Endothelial cell of umbilical vein (primary cell): ENCODE data around the gene MOK. TPM values are rescaled to one million over a fixed set of nuclear protein-coding genes. Genes with fewer than 3 reads are reported as not detected.

Experiments
- BruUV-seq: library from RNA; stranded (reverse); fragments of 400-500 nt; replicated peaks from 2 replicates; lab custom pipeline; 2021; lab: Mats Ljungman, UMichigan
- CTCF ChIA-PET: fragments of 300-600, 350-600 bp; sonication (Branson Sonifier 250); formaldehyde crosslinking; loops from one replicate; lab custom pipeline; 2021; ENCODE audit warnings: antibody characterized with exemption, inconsistent platforms; lab: Charles Lee
- POLR2A ChIA-PET: fragments of 300-600, 350-600 bp; sonication (Branson Sonifier 250); formaldehyde crosslinking; loops from one replicate; lab custom pipeline; 2021; ENCODE audit warnings: antibody characterized with exemption, inconsistent platforms; lab: Charles Lee
- DNase-seq: peaks from one replicate; pipeline ENCODE4 v3.0.0-alpha.2; 2011; ENCODE audit warnings: low read depth, low spot score
- FAIRE-seq: peaks from 2 replicates; lab custom pipeline; 2011; peaks lifted over from hg19 to GRCh38; lab: Jason Lieb, UNC
- H2AFZ ChIP-seq: 2 replicates; pipeline ENCODE4 v1.6.0; 2012; ENCODE audit warnings: low read depth, low read length, control low read depth, inconsistent platforms
- H3K27ac ChIP-seq: 2 replicates; pipeline ENCODE4 v1.5.1; 2011; ENCODE audit warnings: low read depth, mild to moderate bottlenecking, control low read depth, low read length, moderate library complexity; ENCODE audit not compliant: insufficient read depth
- H3K27me3 ChIP-seq, 2 experiments: 2 replicates each; pipeline versions ENCODE4 v1.6.0 to v1.6.1; 2011; ENCODE audit warnings: low read length in 2 of 2, mixed read lengths in 1 of 2; ENCODE audit not compliant: control insufficient read depth in 2 of 2, insufficient read depth in 2 of 2
- H3K36me3 ChIP-seq, 2 experiments: 2 replicates in 1 of 2; 3 replicates in 1 of 2; pipeline ENCODE4 v1.5.1; 2011; ENCODE audit warnings: low read length in 2 of 2, mild to moderate bottlenecking in 1 of 2, moderate library complexity in 1 of 2; ENCODE audit not compliant: control insufficient read depth in 2 of 2, insufficient read depth in 2 of 2; ENCODE audit errors: extremely low read depth in 1 of 2
- H3K4me1 ChIP-seq: 3 replicates; pipeline ENCODE4 v1.5.1; 2011; ENCODE audit warnings: mild to moderate bottlenecking, low read length; ENCODE audit not compliant: control insufficient read depth, insufficient read depth; ENCODE audit errors: extremely low read depth
- H3K4me2 ChIP-seq: 2 replicates; pipeline ENCODE4 v1.6.1; 2011; ENCODE audit warnings: low read length, control low read depth, mixed read lengths; ENCODE audit not compliant: insufficient read depth
- H3K4me3 ChIP-seq, 3 experiments: fragments of 200-600 bp in 1 of 3; sonication (generic), shearing (Covaris generic) in 1 of 3; replicated peaks in 1 of 3; 2 replicates each; pipeline ENCODE4 v1.5.1; 2011 to 2016; ENCODE audit warnings: control low read depth in 3 of 3, low read length in 3 of 3, mild to moderate bottlenecking in 2 of 3, inconsistent platforms in 1 of 3, low read depth in 1 of 3, moderate library complexity in 1 of 3; ENCODE audit not compliant: insufficient read depth in 1 of 3
- H3K79me2 ChIP-seq: 2 replicates; pipeline ENCODE4 v1.6.0; 2012; ENCODE audit warnings: low read length, inconsistent platforms; ENCODE audit not compliant: control insufficient read depth, insufficient read depth
- H3K9ac ChIP-seq: replicated peaks from 2 replicates; pipeline ENCODE3; 2011; ENCODE audit warnings: low read length, control low read depth; ENCODE audit not compliant: insufficient read depth; ENCODE audit errors: extremely low read depth
- H3K9me1 ChIP-seq: replicated peaks from 3 replicates; pipeline ENCODE4 v1.6.0; 2011; ENCODE audit warnings: mild to moderate bottlenecking, low read length; ENCODE audit not compliant: control insufficient read depth, insufficient read depth; ENCODE audit errors: extremely low read depth
- H3K9me3 ChIP-seq: replicated peaks from 2 replicates; pipeline ENCODE4 v1.5.1; 2012; ENCODE audit warnings: low read length, inconsistent platforms; ENCODE audit not compliant: control insufficient read depth, insufficient read depth
- H4K20me1 ChIP-seq: replicated peaks from 2 replicates; pipeline ENCODE3; 2011; ENCODE audit warnings: mild to moderate bottlenecking, low read length; ENCODE audit not compliant: control insufficient read depth, insufficient read depth; ENCODE audit errors: extremely low read depth
- EZH2 ChIP-seq: IDR thresholded peaks from 2 replicates; pipeline ENCODE4 v1.6.1; 2012; ENCODE audit warnings: borderline replicate concordance, low read depth, mild to moderate bottlenecking, moderate library complexity, low read length, inconsistent platforms; ENCODE audit not compliant: severe bottlenecking
- FOS ChIP-seq: IDR thresholded peaks from 2 replicates; pipeline ENCODE4 v1.6.1; 2011; ENCODE audit warnings: mild to moderate bottlenecking, low read length, moderate library complexity, borderline replicate concordance; ENCODE audit not compliant: insufficient read depth
- GATA2 ChIP-seq: IDR thresholded peaks from 2 replicates; pipeline ENCODE4 v1.7.0; 2011; ENCODE audit warnings: low read depth, mild to moderate bottlenecking, moderate library complexity, mixed read lengths, low read length; ENCODE audit not compliant: insufficient read length, insufficient read depth
- JUN ChIP-seq: IDR thresholded peaks from 2 replicates; pipeline ENCODE4 v1.6.1; 2011; ENCODE audit warnings: borderline replicate concordance, low read depth; ENCODE audit not compliant: insufficient read length, insufficient read depth
- MYC ChIP-seq: IDR thresholded peaks from one replicate; pipeline ENCODE4 v1.6.1; 2011; ENCODE audit warnings: mild to moderate bottlenecking, low read depth, low read length
- POLR2A ChIP-seq: IDR thresholded peaks from 2 replicates; pipeline ENCODE4 v1.6.1; 2012; ENCODE audit warnings: low read depth, mild to moderate bottlenecking, control low read depth, low read length
- POLR2AphosphoS5 ChIP-seq: IDR thresholded peaks from 2 replicates; pipeline ENCODE4 v1.6.1; 2012; ENCODE audit warnings: low read depth, mild to moderate bottlenecking, control low read depth, low read length, moderate library complexity; ENCODE audit not compliant: insufficient read depth
- dilution Hi-C: fragments of 300-500 bp; cut with MboI; formaldehyde crosslinking; loops from one replicate; pipeline ENCODE4 v1.15.0; 2019; ENCODE audit warnings: low sequenced_read_pairs; ENCODE audit not compliant: extremely low pct_ligation_motif_present
- intact Hi-C: fragments of 100-400 bp; cut with micrococcal nuclease; formaldehyde crosslinking; loops from one replicate; pipeline ENCODE4 v1.10.0; 2022
- polyA plus RNA-seq, 4 experiments: library from polyadenylated mRNA; depleted of rRNA in 3 of 4; stranded (reverse) in 3 of 4; unstranded in 1 of 4; fragments of >200 nt; gene quantifications; 2 replicates each; pipeline versions ENCODE4 v1.2.1 to v1.2.3, GENCODE V29; 2011 to 2012; ENCODE audit warnings: missing spikeins in 1 of 4
- total RNA-seq: library from RNA; stranded (reverse); gene quantifications from 2 replicates; pipeline ENCODE4 v1.2.3, GENCODE V29; 2021
- TF ChIP-seq, protein P1 (sequence below): IDR thresholded peaks from 2 replicates; pipeline ENCODE4 v1.6.1; 2011; ENCODE audit not compliant: insufficient read depth, insufficient read length
- TF ChIP-seq, protein P2 (sequence below), 2 donors: IDR thresholded peaks; 1 replicate in 1 of 2; 2 replicates in 1 of 2; pipeline ENCODE4 v1.5.1; 2011; ENCODE audit warnings: low read length in 2 of 2, mild to moderate bottlenecking in 2 of 2, moderate library complexity in 2 of 2, control low read depth in 1 of 2, inconsistent platforms in 1 of 2, low read depth in 1 of 2; ENCODE audit not compliant: insufficient read depth in 1 of 2; ENCODE audit errors: extremely low read depth in 1 of 2

MOK gene
- total and polyA plus RNA-seq, 2 donors (not counting 3 experiments of a cell fraction or from before 2014, with no cell fraction given) = 6.1 to 8.6 TPM

DNA sequence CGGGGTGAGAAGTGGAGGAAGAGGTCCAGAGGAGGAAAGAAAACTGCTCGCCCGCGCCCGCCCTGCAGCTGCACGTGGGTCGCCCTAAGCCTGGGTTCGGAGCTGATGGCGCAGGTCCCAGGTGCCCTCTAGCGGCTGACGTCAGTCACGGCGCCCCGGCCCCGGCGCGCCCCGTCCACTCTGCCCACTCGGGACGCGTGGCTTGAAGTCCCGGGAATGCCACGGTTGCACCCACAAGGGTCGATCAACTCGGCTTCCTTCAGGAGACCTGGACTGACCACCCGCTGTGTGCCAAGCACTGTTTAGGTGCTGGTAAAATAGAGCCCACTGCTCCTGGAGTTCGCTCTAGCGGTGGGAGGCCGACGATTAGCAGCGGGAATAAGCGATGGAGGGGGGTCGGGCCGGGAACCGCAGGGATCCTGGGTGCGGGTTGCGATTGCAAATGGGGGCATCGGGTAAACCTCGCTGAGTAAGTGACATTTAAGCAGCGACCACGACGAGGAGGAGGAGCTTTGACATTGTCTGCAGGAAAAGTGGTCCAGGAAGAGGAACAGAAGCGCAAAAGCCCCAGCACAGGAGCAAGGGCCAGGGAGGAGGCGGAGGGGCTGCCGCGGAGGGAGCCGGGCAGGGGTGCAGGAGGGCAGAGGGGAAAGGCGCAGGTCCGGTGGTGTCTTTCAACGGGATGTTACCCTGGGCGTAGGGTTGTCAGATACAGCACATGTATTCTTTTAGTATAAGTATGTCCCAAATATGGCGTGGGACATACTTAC lies 9.5 kb upstream of the MOK start:
- Histone ChIP-seq H2AFZ (peak overlapping the region; percentile 94), H3K4me2 (peak overlapping the region; percentile 68), H3K27me3 (no peaks in the 10 kb centered on the region), H3K36me3 (no peaks in the 10 kb centered on the region), H3K9me1 (no peaks in the 10 kb centered on the region), H3K4me3 (peak overlapping the region; percentile 10 to 53 (median 50)), H3K79me2 (no peaks in the 10 kb centered on the region), H3K27ac (no peak overlapping the region), H3K9me3 (no peaks in the 10 kb centered on the region), H3K9ac (no peak overlapping the region), H4K20me1 (no peaks in the 10 kb centered on the region), H3K4me1 (peaks cover 19% of the 10 kb centered on the region)
- intact Hi-C loops = loop anchor here (1.0 to 10.0 kb wide), 9 partner anchors 9 to 607 kb away; partner anchors contain the start of genes CINP, HSP90AA1, MOK and PPP2R5C
- dilution Hi-C loops = no loop called here
- DNase-seq = peak; percentile 82
- no TSS peak for BruUV-seq
- peak; percentile 96 for FAIRE-seq
- CTCF ChIA-PET = interaction anchor here (0.6 to 2.8 kb wide), 37 partner anchors 10 to 607 kb away, joined by 3 to 32 read pairs (median 4); partner anchors contain the start of genes CINP, MOK, TECPR2 and WDR20
- POLR2A ChIA-PET = no interaction called here
- TF ChIP-seq POLR2A = no peak
- no peak for TF ChIP-seq EZH2
- TF ChIP-seq POLR2AphosphoS5 = no peak
- TF ChIP-seq GATA2 = no peak
- TF ChIP-seq, protein P1, sequence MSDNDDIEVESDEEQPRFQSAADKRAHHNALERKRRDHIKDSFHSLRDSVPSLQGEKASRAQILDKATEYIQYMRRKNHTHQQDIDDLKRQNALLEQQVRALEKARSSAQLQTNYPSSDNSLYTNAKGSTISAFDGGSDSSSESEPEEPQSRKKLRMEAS = peak; percentile 78
- TF ChIP-seq FOS = no peak
- TF ChIP-seq, protein P2, sequence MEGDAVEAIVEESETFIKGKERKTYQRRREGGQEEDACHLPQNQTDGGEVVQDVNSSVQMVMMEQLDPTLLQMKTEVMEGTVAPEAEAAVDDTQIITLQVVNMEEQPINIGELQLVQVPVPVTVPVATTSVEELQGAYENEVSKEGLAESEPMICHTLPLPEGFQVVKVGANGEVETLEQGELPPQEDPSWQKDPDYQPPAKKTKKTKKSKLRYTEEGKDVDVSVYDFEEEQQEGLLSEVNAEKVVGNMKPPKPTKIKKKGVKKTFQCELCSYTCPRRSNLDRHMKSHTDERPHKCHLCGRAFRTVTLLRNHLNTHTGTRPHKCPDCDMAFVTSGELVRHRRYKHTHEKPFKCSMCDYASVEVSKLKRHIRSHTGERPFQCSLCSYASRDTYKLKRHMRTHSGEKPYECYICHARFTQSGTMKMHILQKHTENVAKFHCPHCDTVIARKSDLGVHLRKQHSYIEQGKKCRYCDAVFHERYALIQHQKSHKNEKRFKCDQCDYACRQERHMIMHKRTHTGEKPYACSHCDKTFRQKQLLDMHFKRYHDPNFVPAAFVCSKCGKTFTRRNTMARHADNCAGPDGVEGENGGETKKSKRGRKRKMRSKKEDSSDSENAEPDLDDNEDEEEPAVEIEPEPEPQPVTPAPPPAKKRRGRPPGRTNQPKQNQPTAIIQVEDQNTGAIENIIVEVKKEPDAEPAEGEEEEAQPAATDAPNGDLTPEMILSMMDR (IDR thresholded peaks at IDR 0.05; ENCODE audit: extremely low read depth in 1 of 2, insufficient read depth in 1 of 2, low read depth in 1 of 2, low read length in 2 of 2) = peak; percentile 99
- TF ChIP-seq JUN = no peak
- peak; percentile 92 for TF ChIP-seq MYC
